Muscle of leg (tissue), 11 donors: Measurements from ENCODE around the gene NME3. TPM values are rescaled to one million over a fixed set of nuclear protein-coding genes. Genes with fewer than 3 reads are reported as not detected.

Experiments used
- DNase-seq: peaks from one replicate; pipeline ENCODE4 v3.0.0; 2013
- H3K27ac ChIP-seq: one replicate; pipeline ENCODE4 v1.5.1; 2013; ENCODE audit warnings: mild to moderate bottlenecking, low read length, control low read depth
- H3K27me3 ChIP-seq: one replicate; pipeline ENCODE4 v1.6.1; 2013; ENCODE audit warnings: low read length; ENCODE audit not compliant: control insufficient read depth, insufficient read depth
- H3K36me3 ChIP-seq: one replicate; pipeline ENCODE4 v1.6.1; 2013; ENCODE audit warnings: low read length; ENCODE audit not compliant: control insufficient read depth, insufficient read depth
- H3K4me1 ChIP-seq: one replicate; pipeline ENCODE4 v1.6.1; 2013; ENCODE audit warnings: low read length; ENCODE audit not compliant: control insufficient read depth, insufficient read depth
- H3K4me3 ChIP-seq: one replicate; pipeline ENCODE4 v1.5.1; 2013; ENCODE audit warnings: low read length, control low read depth
- H3K9me3 ChIP-seq: replicated peaks from 2 replicates; pipeline ENCODE4 v1.6.1; 2013; ENCODE audit warnings: low read depth, low read length; ENCODE audit not compliant: control insufficient read depth
- WGBS: methylation state at CpG from one replicate; pipeline ENCODE4 v1.1.5; 2013; ENCODE audit warnings: missing lambda C conversion rate; ENCODE audit not compliant: insufficient coverage; 5-methylcytosine and 5-hydroxymethylcytosine counted together
- polyA plus RNA-seq, 8 donors: library from polyadenylated mRNA; unstranded; fragments of 120-200 nt; gene quantifications; one replicate each; pipeline versions ENCODE4 v1.2.1 to v1.2.3, GENCODE V29; 2013; ENCODE audit warnings: inconsistent platforms in 1 of 8, low replicate concordance in 1 of 8; ENCODE audit not compliant: insufficient read length in 8 of 8, insufficient read depth in 1 of 8
- total RNA-seq: library from RNA; stranded (reverse); fragments of 120-200 nt; gene quantifications from one replicate; pipeline ENCODE4 v1.2.4, GENCODE V29; 2013

The NME3 gene
- total and polyA plus RNA-seq, 9 donors = 22.2 to 35.2 (median 28.1) TPM

DNA sequence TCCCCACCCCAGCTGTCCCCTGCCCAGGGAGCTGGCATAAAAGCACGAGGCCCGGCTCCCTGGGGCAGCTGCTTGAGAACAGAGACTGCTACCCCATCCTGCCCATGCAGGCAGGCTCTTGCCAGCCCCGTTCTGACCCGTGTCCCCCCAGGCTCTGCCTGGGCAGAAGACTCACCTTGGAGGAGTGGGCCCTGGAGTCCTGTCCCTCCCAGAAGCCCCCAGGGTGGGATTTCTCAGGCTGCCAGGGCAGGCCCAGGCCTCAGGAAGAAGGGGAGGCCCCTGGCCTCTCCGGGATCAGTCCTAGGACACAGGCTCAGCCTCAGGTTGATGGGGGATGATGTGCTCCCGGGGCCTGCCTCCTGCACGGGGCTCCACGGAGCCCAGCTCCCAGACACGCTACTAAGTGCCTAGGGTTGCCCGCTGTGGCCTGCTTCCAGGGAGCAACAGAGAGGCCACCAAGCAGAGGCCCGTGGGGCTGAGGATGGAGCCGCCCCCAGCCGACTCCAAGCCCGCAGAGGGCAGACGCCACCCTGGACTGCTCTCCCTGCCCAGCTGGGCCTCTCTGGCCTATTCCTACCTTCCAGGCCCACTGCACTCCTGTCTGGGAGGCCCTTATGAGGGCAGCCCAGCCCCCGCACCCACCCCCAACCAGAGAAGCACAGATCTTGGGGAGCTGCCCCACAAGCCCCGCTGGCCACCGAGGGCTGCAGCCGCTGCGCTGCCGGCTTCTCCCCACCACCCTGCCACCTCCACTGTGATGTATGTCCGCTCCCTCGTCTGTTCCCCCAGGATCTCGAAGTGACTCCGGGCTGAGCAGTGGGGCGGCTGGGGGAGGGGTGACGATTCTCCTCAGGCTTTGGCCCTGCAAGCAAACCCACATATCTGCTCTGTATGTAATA, 1.7 kb downstream of the NME3 start:
- WGBS = 73% methylated on average over 15 of the region's 27 CpGs
- H3K36me3 ChIP-seq = peaks cover 59% of the 10 kb centered on the region
- DNase-seq = no peak
- no peak overlapping the region for H3K27ac ChIP-seq
- H3K4me3 ChIP-seq = no peak overlapping the region
- H3K27me3 ChIP-seq = no peaks in the 10 kb centered on the region
- no peaks in the 10 kb centered on the region for H3K9me3 ChIP-seq
- peaks cover 32% of the 10 kb centered on the region for H3K4me1 ChIP-seq

DNA sequence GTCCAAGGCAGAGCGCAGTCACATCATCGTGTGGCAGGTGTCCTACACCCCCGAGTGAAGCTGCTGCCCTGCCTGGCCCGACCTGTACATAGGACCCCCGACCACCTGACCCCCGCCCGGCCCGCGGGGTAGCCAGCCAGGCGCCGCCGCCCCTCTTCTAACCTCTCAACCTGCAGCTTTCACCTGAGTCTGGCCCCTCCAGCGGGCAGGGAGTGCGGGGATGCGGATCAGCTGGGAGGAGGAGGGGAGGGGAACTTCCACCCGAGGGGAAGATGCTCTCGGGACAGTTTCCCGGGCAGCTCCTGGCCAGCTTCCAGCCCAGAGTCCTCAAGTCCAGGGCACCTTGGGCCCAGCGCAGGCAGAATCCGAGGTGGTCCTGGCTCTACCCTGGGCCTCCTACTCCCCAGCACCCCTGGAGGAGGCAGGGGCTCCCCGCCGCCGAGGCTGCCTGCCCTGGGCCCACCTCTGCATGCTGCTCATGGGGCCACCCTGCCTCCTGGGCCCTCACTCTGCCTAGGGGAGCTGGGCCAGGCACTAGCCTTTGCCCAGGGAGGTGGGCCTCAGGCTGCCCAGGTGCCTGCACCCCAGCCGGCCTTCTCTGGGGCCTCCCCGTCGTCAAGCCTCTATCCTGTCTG, 2.5 kb downstream of the NME3 start:
- Histone ChIP-seq H3K9me3 (no peaks in the 10 kb centered on the region), H3K4me3 (no peak overlapping the region), H3K27me3 (no peaks in the 10 kb centered on the region), H3K36me3 (peaks cover 63% of the 10 kb centered on the region), H3K4me1 (peaks cover 28% of the 10 kb centered on the region), H3K27ac (no peak overlapping the region)
- DNase-seq = no peak
- WGBS = 67% methylated on average over 13 of the region's 26 CpGs

DNA sequence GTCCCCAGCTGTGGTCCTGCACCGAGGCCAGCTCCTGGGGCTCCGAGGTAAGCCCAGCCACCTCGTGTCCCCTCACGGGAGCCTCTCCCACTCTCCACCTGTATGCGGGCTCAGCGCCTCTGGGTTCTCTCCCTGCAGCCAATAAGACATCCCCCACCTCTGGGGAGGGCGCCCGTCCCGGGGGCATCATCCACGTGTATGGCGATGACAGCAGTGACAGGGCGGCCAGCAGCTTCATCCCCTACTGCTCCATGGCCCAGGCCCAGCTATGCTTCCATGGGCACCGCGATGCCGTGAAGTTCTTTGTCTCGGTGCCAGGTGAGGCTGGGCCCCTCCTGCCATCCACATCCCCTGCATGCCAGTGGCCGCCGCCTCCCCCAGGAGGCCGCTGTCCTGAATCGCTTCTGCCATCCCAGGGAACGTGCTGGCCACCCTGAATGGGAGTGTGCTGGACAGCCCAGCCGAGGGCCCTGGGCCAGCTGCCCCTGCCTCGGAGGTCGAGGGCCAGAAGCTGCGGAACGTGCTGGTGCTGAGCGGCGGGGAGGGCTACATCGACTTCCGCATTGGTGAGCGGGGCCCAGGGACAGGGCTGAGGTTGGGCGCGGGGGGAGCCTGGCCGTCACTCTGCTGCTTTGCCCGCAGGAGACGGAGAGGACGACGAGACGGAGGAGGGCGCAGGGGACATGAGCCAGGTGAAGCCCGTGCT, 3.1 kb downstream of the NME3 start:
- WGBS = 79% methylated on average over 41 of the region's 41 CpGs
- H3K27ac ChIP-seq = no peak overlapping the region
- DNase-seq = no peak

GRCh38 chr16:1767116-1767994, 4.0 kb downstream of the NME3 start:
- WGBS = 92% methylated on average over 30 of the region's 42 CpGs
- no peaks in the 10 kb centered on the region for H3K9me3 ChIP-seq
- no peaks in the 10 kb centered on the region for H3K27me3 ChIP-seq
- no peak for DNase-seq
- H3K4me3 ChIP-seq = no peak overlapping the region
- H3K27ac ChIP-seq = no peak overlapping the region
- peaks cover 23% of the 10 kb centered on the region for H3K4me1 ChIP-seq
- peaks cover 75% of the 10 kb centered on the region for H3K36me3 ChIP-seq

More for the DNA sequence above, 3.1 kb downstream of the NME3 start:
- peaks cover 67% of the 10 kb centered on the region for H3K36me3 ChIP-seq
- no peak overlapping the region for H3K4me3 ChIP-seq
- H3K27me3 ChIP-seq = no peaks in the 10 kb centered on the region
- peaks cover 25% of the 10 kb centered on the region for H3K4me1 ChIP-seq
- H3K9me3 ChIP-seq = no peaks in the 10 kb centered on the region

GRCh38 chr16:1766701-1767100, 4.6 kb downstream of the NME3 start:
- no peak for DNase-seq
- no peaks in the 10 kb centered on the region for H3K27me3 ChIP-seq
- WGBS = 91% methylated on average over 18 of the region's 18 CpGs
- no peak overlapping the region for H3K4me3 ChIP-seq
- no peak overlapping the region for H3K27ac ChIP-seq
- H3K4me1 ChIP-seq = peaks cover 16% of the 10 kb centered on the region
- peaks cover 81% of the 10 kb centered on the region for H3K36me3 ChIP-seq
- no peaks in the 10 kb centered on the region for H3K9me3 ChIP-seq

GRCh38 chr16:1766231-1766630, 5.1 kb downstream of the NME3 start:
- 89% methylated on average over 15 of the region's 19 CpGs for WGBS
- H3K36me3 ChIP-seq = peaks cover 82% of the 10 kb centered on the region
- no peak for DNase-seq

GRCh38 chr16:1765826-1766225, 5.5 kb downstream of the NME3 start:
- no peaks in the 10 kb centered on the region for H3K9me3 ChIP-seq
- peaks cover 85% of the 10 kb centered on the region for H3K36me3 ChIP-seq
- no peak for DNase-seq
- no peak overlapping the region for H3K27ac ChIP-seq
- H3K4me3 ChIP-seq = no peak overlapping the region
- peaks cover 15% of the 10 kb centered on the region for H3K4me1 ChIP-seq
- WGBS = 89% methylated on average over 22 of the region's 22 CpGs
- H3K27me3 ChIP-seq = no peaks in the 10 kb centered on the region

More at GRCh38 chr16:1766231-1766630, 5.1 kb downstream of the NME3 start:
- Histone ChIP-seq H3K27me3 (no peaks in the 10 kb centered on the region), H3K9me3 (no peaks in the 10 kb centered on the region), H3K27ac (no peak overlapping the region), H3K4me3 (no peak overlapping the region), H3K4me1 (peaks cover 16% of the 10 kb centered on the region)

DNA sequence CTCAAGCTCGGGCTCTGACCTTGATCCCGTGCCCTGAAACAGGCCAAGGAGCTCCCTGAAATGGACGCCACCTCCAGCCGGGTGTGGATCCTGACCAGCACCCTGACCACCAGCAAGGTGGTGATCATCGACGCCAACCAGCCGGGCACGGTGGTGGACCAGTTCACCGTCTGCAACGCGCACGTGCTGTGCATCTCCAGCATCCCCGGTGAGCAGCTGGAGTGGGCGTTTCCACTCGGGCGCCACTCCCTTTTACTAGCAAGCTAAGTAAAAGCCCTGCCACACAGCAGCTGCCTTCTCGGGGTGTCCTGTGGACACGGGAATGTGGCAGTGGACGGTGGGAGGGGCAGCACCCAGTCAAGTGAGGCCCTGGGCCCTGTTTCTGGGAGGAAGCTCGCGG, 6.4 kb downstream of the NME3 start:
- Histone ChIP-seq H3K4me3 (no peak overlapping the region), H3K4me1 (peaks cover 6% of the 10 kb centered on the region), H3K9me3 (no peaks in the 10 kb centered on the region), H3K36me3 (peaks cover 91% of the 10 kb centered on the region), H3K27ac (no peak overlapping the region), H3K27me3 (no peaks in the 10 kb centered on the region)
- 96% methylated on average over 18 of the region's 21 CpGs for WGBS
- no peak for DNase-seq

GRCh38 chr16:1763521-1764511, 7.5 kb downstream of the NME3 start:
- no peaks in the 10 kb centered on the region for H3K27me3 ChIP-seq
- H3K4me3 ChIP-seq = no peak overlapping the region
- DNase-seq = no peak
- H3K4me1 ChIP-seq = peaks cover 3% of the 10 kb centered on the region
- WGBS = 50% methylated on average over 61 of the region's 81 CpGs
- H3K27ac ChIP-seq = no peak overlapping the region
- H3K9me3 ChIP-seq = no peaks in the 10 kb centered on the region
- peaks cover 88% of the 10 kb centered on the region for H3K36me3 ChIP-seq
